Esophagus squamous epithelium (tissue), 5 donors: Measurements from ENCODE around the gene NHSL1. TPM values are rescaled to one million over a fixed set of nuclear protein-coding genes. Genes with fewer than 3 reads are reported as not detected.
A peak's percentile ranks its signal among the peaks of the same experiment; 100 is the strongest.

Experiments used
- DNase-seq: peaks from one replicate; lab custom pipeline; 2025; lab: John Stamatoyannopoulos, UW
- H3K27ac ChIP-seq, 4 donors: fragments of 200-600 bp; sonication (generic); one replicate each; pipeline ENCODE4 v1.5.1; 2016 to 2019; ENCODE audit warnings: mild to moderate bottlenecking in 1 of 4
- H3K27me3 ChIP-seq, 4 donors: fragments of 200-600 bp; sonication (generic); 1 replicate in 3 of 4; 2 replicates in 1 of 4; pipeline versions ENCODE4 v1.5.1 to v1.6.0; 2017 to 2021; ENCODE audit warnings: antibody characterized with exemption in 1 of 4
- H3K36me3 ChIP-seq, 3 donors: fragments of 200-600 bp; sonication (generic); one replicate each; pipeline ENCODE4 v1.5.1; 2016 to 2019
- H3K4me1 ChIP-seq, 3 donors: fragments of 200-600 bp; sonication (generic); one replicate each; pipeline ENCODE4 v1.5.1; 2017 to 2019
- H3K4me3 ChIP-seq, 4 donors: fragments of 200-600 bp; sonication (generic); 1 replicate in 3 of 4; 2 replicates in 1 of 4; pipeline ENCODE4 v1.5.1; 2016 to 2019; ENCODE audit warnings: mild to moderate bottlenecking in 2 of 4, moderate library complexity in 1 of 4
- H3K9me3 ChIP-seq, 3 donors: fragments of 200-600 bp; sonication (generic); one replicate each; pipeline ENCODE4 v1.5.1; 2016 to 2019
- CTCF ChIP-seq, 6 experiments: fragments of 450-650 bp in 4 of 6; fragments of 200-600 bp in 2 of 6; sonication (generic) in 2 of 6; IDR thresholded peaks; one replicate each; pipeline ENCODE4 v1.5.1; 2016 to 2019; ENCODE audit warnings: antibody characterized with exemption in 6 of 6, mild to moderate bottlenecking in 4 of 6, moderate library complexity in 4 of 6
- POLR2A ChIP-seq, 4 donors: fragments of 450-650 bp; IDR thresholded peaks; one replicate each; pipeline ENCODE4 v1.6.1; 2017; ENCODE audit warnings: antibody characterized with exemption in 4 of 4, mild to moderate bottlenecking in 4 of 4, moderate library complexity in 3 of 4
- WGBS, 2 donors: methylation state at CpG; one replicate each; pipeline ENCODE4 v1.1.5; 2018; 5-methylcytosine and 5-hydroxymethylcytosine counted together
- intact Hi-C: fragments of 100-400 bp; cut with DNase I; formaldehyde crosslinking; loops from one replicate; pipeline ENCODE4 v1.15.0; 2022
- total RNA-seq, 4 donors: library from RNA; depleted of rRNA; stranded (reverse); fragments of >200 nt; gene quantifications; one replicate each; pipeline ENCODE4 v1.1.0, GENCODE V29; 2016
- donor health status: DM: yes; HTN: yes; CAD: no.

The NHSL1 gene
- total RNA-seq, 4 donors from 2014 or later: 13.1 to 58.2 (median 32.0) TPM

GRCh38 chr6:138416206-138416605 is 83.1 kb downstream of the NHSL1 start:
- no peak for TF ChIP-seq POLR2A (IDR thresholded peaks at IDR 0.05)
- TF ChIP-seq CTCF (IDR thresholded peaks at IDR 0.05): no peak
- no peak overlapping the region for H3K4me3 ChIP-seq
- no peak overlapping the region for H3K27ac ChIP-seq
- DNase-seq: no peak
- WGBS, 2 donors: 85 to 92% methylated on average over 4 of the region's 4 CpGs
- H3K9me3 ChIP-seq: no peaks in the 10 kb centered on the region
- intact Hi-C loops: no loop called here
- peaks cover 0 to 6% (median 3%) of the 10 kb centered on the region in 3 donors for H3K4me1 ChIP-seq
- peaks cover 4 to 86% (median 14%) of the 10 kb centered on the region in 3 donors for H3K36me3 ChIP-seq
- H3K27me3 ChIP-seq: no peaks in the 10 kb centered on the region

- Histone ChIP-seq H3K27ac (no peak overlapping the region), H3K27me3 (no peaks in the 10 kb centered on the region), H3K4me3 (no peak overlapping the region), H3K36me3 (peaks cover 4 to 89% (median 14%) of the 10 kb centered on the region in 3 donors), H3K4me1 (peaks cover 5 to 16% (median 11%) of the 10 kb centered on the region in 3 donors), H3K9me3 (no peaks in the 10 kb centered on the region)
- intact Hi-C loops: no loop called here
- no peak for DNase-seq
- WGBS, 2 donors: 85% methylated on average over 4 to 5 of the region's 5 CpGs
- no peak for TF ChIP-seq POLR2A (IDR thresholded peaks at IDR 0.05)
- no peak for TF ChIP-seq CTCF (IDR thresholded peaks at IDR 0.05)
Measured at GRCh38 chr6:138415125-138415524, 84.2 kb downstream of the NHSL1 start.

GRCh38 chr6:138410972-138411880 is 88.1 kb downstream of the NHSL1 start:
- peak overlapping the region; percentile 50 to 72 (median 66) for H3K27ac ChIP-seq
- TF ChIP-seq POLR2A (IDR thresholded peaks at IDR 0.05) (no peak), CTCF (IDR thresholded peaks at IDR 0.05) (no peak)
- no peaks in the 10 kb centered on the region for H3K27me3 ChIP-seq
- WGBS, 2 donors: 58 to 64% methylated on average over 6 of the region's 6 CpGs
- DNase-seq: no peak
- H3K36me3 ChIP-seq: peaks cover 15 to 100% (median 36%) of the 10 kb centered on the region in 3 donors
- peaks cover 8 to 55% (median 19%) of the 10 kb centered on the region in 3 donors for H3K4me1 ChIP-seq
- H3K4me3 ChIP-seq: no peak overlapping the region
- H3K9me3 ChIP-seq: no peaks in the 10 kb centered on the region
- intact Hi-C loops: no loop called here

- no peaks in the 10 kb centered on the region for H3K27me3 ChIP-seq
- TF ChIP-seq POLR2A (IDR thresholded peaks at IDR 0.05): no peak
- TF ChIP-seq CTCF (IDR thresholded peaks at IDR 0.05): no peak
- peaks cover 8 to 65% (median 26%) of the 10 kb centered on the region in 3 donors for H3K4me1 ChIP-seq
- WGBS, 2 donors: 43 to 56% methylated on average over 8 of the region's 8 CpGs
- no peak overlapping the region for H3K4me3 ChIP-seq
- no peak for DNase-seq
- peak overlapping the region; percentile 60 to 72 (median 66) for H3K27ac ChIP-seq
- no peaks in the 10 kb centered on the region for H3K9me3 ChIP-seq
- intact Hi-C loops: no loop called here
- peaks cover 15 to 98% (median 36%) of the 10 kb centered on the region in 3 donors for H3K36me3 ChIP-seq
Measured at GRCh38 chr6:138410048-138410735, 89.1 kb downstream of the NHSL1 start.
